Measurements from ENCODE around the gene ADGRB2.

Gene ADGRB2, protein sequence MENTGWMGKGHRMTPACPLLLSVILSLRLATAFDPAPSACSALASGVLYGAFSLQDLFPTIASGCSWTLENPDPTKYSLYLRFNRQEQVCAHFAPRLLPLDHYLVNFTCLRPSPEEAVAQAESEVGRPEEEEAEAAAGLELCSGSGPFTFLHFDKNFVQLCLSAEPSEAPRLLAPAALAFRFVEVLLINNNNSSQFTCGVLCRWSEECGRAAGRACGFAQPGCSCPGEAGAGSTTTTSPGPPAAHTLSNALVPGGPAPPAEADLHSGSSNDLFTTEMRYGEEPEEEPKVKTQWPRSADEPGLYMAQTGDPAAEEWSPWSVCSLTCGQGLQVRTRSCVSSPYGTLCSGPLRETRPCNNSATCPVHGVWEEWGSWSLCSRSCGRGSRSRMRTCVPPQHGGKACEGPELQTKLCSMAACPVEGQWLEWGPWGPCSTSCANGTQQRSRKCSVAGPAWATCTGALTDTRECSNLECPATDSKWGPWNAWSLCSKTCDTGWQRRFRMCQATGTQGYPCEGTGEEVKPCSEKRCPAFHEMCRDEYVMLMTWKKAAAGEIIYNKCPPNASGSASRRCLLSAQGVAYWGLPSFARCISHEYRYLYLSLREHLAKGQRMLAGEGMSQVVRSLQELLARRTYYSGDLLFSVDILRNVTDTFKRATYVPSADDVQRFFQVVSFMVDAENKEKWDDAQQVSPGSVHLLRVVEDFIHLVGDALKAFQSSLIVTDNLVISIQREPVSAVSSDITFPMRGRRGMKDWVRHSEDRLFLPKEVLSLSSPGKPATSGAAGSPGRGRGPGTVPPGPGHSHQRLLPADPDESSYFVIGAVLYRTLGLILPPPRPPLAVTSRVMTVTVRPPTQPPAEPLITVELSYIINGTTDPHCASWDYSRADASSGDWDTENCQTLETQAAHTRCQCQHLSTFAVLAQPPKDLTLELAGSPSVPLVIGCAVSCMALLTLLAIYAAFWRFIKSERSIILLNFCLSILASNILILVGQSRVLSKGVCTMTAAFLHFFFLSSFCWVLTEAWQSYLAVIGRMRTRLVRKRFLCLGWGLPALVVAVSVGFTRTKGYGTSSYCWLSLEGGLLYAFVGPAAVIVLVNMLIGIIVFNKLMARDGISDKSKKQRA (N-terminal part only)
- total RNA-seq = 0.18 to 2.7 (median 1.5) reads per million in 3 experiments

DNA sequence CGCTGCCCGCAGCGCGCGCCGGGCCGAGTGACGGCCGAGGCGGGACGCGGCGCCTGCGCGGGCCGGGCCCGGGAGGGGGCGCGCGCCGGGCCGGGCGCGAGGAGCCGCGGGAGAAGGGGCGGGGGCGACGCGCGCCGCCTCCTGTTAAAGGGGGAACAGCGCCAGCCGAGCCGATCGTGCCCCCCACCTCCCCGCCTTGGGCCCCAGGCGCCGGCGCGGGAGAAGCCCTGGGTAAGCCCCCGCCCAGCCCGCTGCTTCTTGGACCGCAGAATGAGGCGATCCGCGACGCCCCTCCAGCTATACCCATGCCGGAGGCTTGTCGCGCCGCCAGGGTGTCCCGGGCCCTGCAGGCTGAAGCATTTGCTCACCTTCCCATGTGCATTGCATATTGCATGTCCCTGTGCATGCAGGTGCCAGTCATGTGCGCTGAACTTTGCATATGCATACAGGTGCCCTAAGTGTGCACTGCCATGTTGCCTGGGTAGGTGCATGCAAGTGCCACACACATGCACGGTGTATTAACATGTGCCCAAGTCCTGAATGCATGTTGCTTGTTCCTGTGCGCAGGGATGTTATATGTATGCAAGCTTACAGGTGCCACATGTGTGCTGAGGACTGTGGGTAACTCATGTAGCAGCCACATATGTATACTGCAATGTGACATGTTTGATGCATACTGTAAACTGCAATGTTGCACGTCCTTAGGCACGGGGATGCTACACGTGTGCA, at the start of gene ADGRB2:
Gene ADGRB2 (minus strand): TSS at position 29 of the 729 bp plus-strand sequence. CDS start 7,119 bp downstream, outside the sequence.
- DNase-seq = no peak

DNA sequence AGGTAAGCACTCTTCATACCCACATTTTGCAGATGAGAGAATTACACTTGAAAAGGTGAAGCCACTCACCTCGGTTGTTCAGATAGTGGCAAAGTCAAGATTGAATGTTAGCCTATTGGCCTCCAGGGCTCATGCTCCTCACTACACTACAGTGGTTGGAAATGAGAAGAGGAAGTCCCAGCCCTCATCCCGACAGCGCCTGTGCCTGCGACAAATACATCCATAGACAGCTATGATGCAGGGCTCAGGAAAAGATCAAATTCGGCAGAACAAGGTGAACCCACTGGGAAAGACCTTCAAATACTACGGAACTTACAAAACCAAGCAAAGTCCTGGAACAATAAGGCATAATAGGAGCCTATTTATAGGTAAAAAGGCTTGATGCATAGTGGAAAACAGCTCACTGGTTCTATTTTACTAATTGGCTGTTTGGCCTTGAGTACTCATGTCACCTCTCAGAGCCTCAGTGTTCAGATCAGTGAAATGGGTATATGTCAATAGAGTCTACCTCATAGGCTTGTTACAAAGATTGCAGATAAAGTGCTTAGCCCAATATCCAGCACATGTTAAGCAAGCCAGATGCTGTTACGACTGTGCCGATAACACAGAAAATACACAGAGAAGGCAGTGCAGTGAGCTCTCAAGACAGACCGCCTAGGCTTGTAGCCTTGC, 48.2 kb upstream of the ADGRB2 start:
- no peak for DNase-seq

DNA sequence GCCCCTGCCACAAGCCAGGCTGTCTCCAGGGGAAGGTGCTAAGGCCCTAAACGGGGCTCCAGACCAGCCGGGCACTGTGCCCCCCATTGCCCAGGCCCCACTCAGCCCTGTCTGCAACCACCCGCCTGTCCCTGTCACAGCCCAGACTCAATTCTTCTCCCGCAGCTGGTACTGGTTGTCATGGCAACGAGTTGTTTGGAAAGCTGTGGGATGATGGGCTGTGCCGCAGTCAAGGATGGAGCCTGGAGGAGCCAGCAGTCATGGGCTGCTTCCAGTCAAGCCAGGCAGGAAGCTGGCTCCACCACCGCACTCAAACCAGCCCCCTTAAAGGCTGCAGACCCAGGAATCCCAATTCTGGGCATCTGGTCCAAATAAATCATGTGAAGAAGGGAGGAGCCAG, 47.5 kb upstream of the ADGRB2 start:
- no peak for DNase-seq

DNA sequence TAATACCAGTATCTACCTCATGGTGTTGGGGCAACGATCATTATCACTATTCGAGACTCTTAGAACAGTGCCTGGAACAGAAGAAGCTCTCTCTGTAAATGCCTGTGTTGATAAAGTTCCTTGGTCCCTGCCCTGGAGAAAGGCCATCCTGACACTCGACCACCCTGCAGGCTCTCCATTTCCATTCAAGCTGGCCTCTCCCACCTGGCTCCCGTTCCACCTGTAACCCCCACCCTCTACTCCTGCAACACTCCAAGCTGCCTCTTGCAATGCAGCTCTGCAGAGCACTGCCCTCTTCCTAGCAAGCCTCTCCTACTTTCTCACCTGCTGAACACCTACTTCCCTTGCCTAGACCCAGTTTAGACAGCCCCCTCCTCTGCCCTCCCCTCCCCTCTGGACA, 45.6 kb upstream of the ADGRB2 start:
- DNase-seq = no peak

DNA sequence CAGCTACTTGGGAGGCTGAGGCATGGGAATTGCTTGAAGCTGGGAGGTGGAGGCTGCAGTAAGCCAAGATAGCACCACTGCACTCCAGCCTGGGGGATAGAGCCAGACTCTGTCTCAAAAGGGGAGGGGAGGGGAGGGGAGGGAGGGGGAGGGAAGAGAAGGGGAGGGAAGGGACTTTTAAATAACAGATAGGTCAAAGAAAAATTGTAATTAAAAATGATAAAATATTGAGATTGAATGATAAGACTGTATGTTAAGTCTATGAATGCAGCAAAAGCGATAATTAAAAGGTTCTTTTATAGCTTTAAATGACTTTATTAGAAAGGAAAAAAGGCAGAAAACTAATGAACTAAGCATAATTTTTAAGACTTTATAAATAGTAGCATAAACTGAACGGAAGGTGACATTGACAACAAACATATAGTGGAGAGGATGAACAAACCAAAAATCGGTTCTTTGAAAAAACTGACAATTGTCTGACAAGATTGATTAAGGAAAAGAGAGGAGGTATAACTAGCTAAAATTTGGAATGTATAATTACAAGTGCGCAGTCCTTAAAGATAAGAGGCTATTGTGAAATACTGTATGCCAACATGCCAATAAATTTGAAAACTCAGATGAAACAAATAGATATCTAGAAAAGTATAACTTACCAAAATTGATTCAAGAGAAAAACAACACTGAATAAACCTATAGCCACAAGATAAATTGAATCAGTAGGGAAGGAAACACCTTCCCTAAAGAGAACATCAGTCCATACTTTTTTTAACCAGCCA, 43.3 kb upstream of the ADGRB2 start:
- DNase-seq = no peak

DNA sequence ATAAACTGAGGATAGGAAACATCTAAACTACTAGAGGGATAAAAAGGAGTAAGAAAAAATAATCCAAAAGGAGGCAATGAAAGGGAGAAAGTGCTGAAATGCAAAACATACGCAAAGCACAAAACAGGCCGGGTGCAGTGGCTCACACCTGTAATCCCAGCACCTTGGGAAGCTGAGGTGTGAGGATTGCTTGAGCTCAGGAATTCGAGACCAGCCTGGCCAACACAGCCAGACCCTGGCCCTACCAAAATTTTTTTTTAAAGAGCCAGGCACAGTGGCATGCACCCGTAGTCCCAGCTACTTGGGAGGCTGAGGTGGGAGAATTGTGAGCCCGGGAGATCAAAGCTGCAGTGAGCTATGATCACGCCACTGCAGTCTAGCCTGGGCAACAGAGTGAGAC, 41.2 kb upstream of the ADGRB2 start:
- DNase-seq = no peak

DNA sequence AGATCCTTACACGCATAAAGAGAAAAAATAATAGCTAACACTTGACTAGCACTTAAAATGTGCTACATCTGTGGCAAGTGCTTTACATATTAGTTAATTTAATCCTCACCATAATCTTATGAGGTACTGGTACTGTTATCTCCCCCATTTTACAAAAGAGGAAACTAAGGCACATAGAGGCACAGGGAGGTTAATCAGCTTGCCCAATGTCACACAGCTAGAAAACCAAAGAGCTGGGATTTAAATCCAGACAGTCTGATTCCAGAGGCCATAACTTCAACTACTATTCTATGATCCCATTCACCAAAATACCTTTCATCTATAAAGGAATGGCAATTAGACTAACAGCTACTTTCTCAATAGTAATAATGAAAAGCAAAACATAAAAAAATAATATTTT, 40.0 kb upstream of the ADGRB2 start:
- no peak for DNase-seq

DNA sequence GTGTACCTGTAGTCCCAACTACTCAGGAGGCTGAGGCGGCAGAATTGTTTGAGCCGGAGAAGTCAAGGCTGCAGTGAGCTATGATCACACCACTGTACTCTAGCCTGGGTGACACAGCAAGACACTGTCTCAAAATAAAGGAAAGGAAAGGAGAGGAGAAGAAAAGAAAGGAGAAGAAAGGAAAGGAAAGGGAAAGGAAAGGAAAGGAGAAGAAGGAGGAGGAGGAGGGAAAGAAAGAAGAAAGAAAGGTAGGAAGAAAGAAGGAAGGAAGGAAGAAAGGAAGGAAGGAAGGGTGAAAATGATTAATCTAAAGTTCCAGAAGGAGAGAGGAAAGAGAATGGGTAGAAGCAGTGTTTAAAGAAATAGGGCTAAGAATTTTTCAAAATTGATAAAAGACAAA, 39.5 kb upstream of the ADGRB2 start:
- DNase-seq = no peak

DNA sequence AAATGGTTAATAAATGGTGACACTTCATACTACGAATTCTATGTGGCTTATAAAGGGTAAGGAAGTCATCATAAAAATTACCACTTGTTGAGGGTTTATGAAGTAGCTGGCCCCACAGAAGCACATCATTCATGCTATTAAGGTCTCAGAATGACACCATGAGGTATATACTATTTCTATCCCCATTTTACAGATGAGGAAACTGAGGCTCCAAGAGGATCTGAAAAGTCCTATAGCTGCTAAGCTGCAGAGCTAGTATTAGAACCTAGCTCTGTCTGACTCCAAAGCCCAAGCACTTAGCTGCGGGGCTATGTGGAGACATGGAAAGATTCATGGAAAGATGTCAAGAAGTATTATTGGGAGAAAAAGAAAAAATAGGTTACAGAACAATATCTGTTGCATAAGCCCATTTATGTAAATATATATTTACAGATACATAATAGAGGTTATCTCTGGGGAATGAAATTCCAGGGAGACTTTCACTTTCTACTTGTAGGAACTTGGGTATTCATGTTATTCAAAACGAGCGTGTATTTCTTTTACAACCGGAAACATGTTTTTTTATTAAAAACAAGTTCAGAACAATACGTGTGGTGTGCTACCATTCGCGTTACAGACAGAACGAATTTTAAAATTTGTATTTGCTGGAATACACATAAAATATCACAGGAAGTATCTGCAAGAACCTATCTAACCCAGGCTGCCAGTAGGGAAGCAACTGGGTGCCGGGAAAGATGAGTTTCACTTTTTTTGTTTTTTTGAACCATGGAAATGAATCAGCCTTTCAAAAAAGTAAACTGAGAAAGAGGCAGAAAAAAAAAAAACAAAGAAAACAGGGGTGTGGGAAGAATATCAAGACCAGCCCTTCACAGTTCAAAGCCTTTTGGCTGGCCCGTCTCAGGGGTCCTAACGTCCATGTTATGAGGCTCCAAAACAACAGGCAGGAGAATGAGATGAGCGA, 38.3 kb upstream of the ADGRB2 start:
- DNase-seq = no peak

DNA sequence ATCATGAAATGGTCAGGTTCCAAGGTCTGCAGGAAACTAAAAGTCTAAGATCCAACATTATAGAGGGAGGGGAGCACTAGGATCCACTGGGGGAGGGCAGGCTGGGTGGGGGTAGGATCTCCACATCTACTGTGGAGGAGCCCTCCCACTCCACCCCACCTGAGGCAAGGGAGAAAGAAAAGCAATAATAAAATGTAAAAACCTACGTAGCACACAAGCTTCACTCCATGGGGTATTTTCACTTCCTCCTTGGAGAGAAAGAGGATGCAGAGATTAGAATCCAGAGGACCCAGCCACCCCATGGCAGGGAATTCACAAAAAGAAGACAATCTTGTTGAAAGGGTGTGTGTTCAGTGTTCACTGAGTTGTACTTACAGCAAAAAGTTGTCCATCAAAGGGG, 37.3 kb upstream of the ADGRB2 start:
- no peak for DNase-seq

DNA sequence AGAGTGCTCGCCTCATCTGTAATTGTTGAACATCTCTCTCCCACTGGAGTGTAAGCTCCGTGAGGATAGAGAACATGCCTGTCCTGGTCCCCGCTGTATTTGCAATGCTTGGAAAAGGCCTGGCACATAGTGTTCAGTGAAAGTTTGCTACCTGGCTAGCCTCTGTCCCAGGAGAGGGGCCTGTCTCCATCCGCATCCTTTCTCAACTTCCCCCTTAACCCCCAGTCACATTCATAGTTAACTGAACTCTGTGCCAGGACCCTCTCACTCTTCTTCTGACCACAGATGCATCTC, 36.5 kb upstream of the ADGRB2 start:
- no peak for DNase-seq

DNA sequence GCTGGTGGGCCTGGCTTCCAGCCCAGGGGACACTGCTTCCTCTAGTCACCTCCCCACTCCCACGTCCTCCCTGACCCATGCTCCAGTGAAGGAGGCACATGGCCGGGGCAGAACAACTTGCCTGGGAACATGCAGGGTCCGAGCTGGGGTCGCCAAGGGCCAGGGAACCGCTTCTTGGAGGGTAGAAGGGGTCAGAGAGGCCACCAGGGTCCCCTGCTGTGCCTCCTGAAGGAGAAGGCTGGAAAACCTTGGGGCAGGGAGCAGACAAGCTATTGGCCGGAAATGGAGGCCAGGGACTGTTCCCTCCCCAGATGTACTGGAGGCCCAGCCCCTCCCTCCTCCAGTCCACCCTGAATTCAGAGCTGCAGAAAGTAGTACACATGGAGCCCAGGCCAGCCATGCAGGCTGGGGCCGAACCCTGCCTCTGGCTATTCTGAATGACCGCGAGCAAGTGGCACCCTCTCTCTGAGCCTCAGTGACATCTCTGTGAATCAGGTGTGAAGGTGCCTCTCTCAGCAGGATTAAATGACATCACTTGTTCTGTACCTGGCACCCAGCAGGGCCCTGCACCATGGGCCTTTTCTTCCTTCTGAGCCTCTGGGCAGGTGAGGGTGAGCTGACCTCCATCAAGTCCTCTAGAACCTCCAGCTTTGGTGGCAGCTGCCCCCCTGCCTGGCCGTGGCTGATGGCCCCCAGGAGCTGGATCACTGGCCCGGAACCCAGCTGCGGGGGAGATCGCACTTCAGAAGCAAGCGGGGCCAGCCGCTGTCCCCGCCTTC, 35.9 kb upstream of the ADGRB2 start:
- no peak for DNase-seq

DNA sequence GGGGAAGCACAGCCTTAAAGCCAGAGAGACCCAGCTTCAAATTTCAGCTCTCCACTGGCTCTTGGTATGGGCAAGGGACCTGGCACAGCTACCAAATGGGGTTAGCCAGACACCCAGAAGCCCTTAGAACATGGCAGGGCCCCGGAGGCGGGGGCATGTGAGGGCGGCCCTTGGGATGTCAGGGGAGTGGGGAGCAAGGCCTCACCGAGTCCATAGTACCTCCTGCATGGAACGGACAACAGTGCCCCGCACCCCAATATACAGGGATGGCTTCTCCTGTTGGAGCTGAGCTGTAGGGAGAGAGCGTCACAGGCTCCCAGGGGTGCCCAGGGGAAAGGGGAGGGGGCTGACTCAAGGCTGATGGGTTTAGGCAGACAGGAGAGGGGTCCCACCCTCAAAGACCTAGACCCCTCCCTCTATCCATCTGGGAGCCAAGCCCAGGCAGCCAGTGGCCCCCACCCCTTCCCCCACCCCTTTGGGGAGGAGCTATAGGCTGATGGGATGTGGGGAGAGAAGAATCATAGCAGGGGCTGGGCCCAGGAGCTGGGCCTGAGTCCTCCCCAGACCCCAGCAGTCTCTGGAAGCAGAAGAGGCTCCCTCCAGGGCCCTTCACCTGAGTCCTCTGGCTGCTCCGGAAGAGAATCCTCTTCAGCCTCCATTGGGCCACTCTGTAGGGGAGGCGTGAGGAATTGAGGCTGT, 35.2 kb upstream of the ADGRB2 start:
- DNase-seq = no peak

DNA sequence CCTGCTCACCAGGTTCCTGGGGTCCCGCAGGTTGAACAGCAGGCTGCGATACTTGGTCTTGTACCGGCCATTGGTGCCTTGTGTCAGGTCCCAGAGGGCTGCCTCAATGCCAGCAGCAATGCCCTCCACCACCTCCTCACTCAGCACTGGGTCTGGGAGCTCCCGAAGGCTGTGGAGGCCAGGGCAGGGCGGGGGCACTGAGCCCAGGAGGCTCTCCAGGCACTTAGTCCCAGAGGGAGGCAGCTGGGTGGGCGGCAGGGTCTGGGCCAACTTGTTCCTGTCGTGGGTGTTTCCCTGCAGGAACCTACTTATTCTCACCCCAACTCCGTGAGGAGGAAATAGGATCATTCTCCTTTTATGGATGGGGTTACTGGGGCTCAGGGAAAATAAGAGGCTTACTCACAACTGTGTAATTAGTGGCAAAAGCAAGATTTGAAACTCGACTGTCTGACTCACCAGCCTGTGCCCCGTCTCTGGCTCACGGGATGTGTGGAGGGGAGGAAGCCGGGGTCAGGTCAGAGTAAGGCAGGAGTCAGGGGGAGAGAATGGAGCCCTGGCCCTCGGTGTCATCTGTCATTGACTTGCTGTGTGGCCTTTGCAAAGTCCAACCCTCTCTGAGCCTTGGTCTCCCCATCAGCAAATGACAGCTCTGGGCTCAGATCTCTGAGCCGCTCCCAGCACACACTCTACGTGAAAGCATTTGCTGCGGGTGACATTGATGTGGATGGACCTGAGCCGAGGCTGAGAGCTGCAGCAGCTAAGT, 34.5 kb upstream of the ADGRB2 start:
- DNase-seq = no peak

DNA sequence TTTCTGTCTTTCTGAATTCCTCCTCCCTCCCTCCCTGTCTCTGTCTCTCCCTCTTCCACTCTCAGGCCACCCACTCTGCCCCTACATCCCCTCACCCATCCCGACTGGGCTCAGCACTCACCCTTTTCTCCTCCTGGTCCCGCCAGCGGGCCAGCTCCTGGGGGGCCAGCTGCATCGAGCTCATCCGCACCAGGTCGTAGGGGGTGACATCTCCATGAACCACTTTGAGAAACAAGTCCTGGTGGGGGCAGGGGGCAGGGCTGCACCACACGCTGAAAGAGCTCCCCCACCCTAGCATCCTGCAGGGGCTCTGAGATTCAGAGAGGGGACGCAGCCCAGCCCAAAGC, 33.9 kb upstream of the ADGRB2 start:
- DNase-seq = no peak

DNA sequence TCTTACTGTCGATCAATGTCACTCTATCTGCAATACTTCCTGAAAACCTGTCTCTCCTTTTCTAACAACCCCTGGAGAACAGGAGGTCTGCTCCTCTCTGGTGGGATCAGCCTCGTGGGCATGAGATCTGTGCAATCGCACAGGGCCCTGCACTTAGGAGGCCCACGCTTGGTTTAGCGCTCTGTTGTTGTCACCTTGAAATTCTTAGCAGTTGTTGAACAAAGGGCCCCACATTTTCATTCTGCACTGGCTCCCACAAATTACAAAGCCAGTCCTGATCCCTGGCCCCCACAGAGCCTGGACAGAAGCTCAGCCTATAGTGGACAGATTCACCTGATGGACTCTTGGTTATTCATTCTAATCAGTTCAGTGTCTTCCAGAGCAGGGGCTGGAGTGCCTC, 33.1 kb upstream of the ADGRB2 start:
- DNase-seq = no peak

DNA sequence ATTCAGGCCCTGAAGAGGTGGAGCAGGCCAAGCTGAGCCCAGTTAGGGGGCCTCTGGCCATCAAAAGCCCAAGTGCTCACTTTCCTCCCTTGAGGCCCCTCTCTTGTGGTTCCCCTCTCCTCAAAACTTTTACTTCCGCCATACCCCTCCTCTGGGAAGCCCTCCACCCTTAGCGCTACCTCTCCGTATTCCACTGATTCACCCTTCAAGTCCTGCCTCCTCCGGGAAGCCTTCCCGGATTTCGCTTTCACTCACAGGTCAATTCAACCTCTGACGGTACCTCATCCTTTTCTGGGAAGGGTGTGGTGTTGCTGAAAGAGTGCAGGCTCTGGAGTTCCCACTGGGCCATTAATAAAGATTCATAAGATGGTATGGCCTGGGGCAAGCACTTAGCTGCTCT, 32.6 kb upstream of the ADGRB2 start:
- DNase-seq = no peak
